Neural cell (in vitro differentiated cells): ENCODE data around the gene SRC. TPM values are rescaled to one million over a fixed set of nuclear protein-coding genes. Genes with fewer than 3 reads are reported as not detected.

Experiments used
- H2AFZ ChIP-seq: fragments of 200-600, 300-800 bp; sonication (generic), shearing (Covaris generic); 2 replicates; pipeline ENCODE4 v1.6.0; 2014; ENCODE audit warnings: low read depth, mild to moderate bottlenecking, antibody characterized with exemption, low read length, moderate library complexity
- H3F3A ChIP-seq: fragments of 200-600 bp; shearing (Covaris generic); 2 replicates; pipeline ENCODE4 v1.6.1; 2016; ENCODE audit warnings: mild to moderate bottlenecking, moderate library complexity, mixed read lengths, antibody characterized with exemption, low read length; ENCODE audit not compliant: insufficient read depth, poor library complexity, severe bottlenecking
- H3K27ac ChIP-seq: fragments of 200-600, 300-800 bp; sonication (generic), shearing (Covaris generic); 2 replicates; pipeline ENCODE4 v1.5.1; 2014; ENCODE audit warnings: mild to moderate bottlenecking, low read length, moderate library complexity
- H3K27me3 ChIP-seq: fragments of 300-800, 200-600 bp; sonication (generic), shearing (Covaris generic); 2 replicates; pipeline ENCODE4 v1.6.0; 2014; ENCODE audit warnings: mild to moderate bottlenecking, low read depth, low read length, moderate library complexity; ENCODE audit not compliant: insufficient read depth
- H3K36me3 ChIP-seq: fragments of 300-800, 200-600 bp; sonication (generic), shearing (Covaris generic); 2 replicates; pipeline ENCODE4 v1.5.1; 2014; ENCODE audit warnings: mild to moderate bottlenecking, antibody characterized with exemption, low read length, moderate library complexity; ENCODE audit not compliant: insufficient read depth
- H3K4me2 ChIP-seq: fragments of 300-800, 200-600 bp; sonication (generic), shearing (Covaris generic); 2 replicates; pipeline ENCODE4 v1.6.0; 2014; ENCODE audit warnings: mild to moderate bottlenecking, low read length
- H3K4me3 ChIP-seq: fragments of 300-800, 200-600 bp; sonication (generic), shearing (Covaris generic); 2 replicates; pipeline ENCODE4 v1.5.1; 2014; ENCODE audit warnings: mild to moderate bottlenecking, low read length, moderate library complexity
- H3K79me2 ChIP-seq: fragments of 200-600 bp; shearing (Covaris generic); replicated peaks from 2 replicates; pipeline ENCODE4 v1.6.0; 2014; ENCODE audit warnings: mild to moderate bottlenecking, low read length, moderate library complexity; ENCODE audit not compliant: insufficient read depth
- H3K9ac ChIP-seq: fragments of 300-800, 200-600 bp; sonication (generic), shearing (Covaris generic); 2 replicates; pipeline ENCODE4 v1.6.1; 2016; ENCODE audit warnings: mild to moderate bottlenecking, low read length, mixed read lengths
- H3K9me2 ChIP-seq: fragments of 200-600 bp; shearing (Covaris generic); 2 replicates; pipeline ENCODE4 v1.6.1; 2016; ENCODE audit warnings: mild to moderate bottlenecking, low read length, mixed read lengths; ENCODE audit not compliant: insufficient read depth
- H3K9me3 ChIP-seq: fragments of 200-600, 300-800 bp; sonication (generic), shearing (Covaris generic); 2 replicates; pipeline ENCODE4 v1.6.1; 2016; ENCODE audit warnings: mild to moderate bottlenecking, mixed run types, low read length, moderate library complexity, mixed read lengths
- H4K20me1 ChIP-seq: fragments of 200-600 bp; shearing (Covaris generic); 2 replicates; pipeline ENCODE4 v1.6.1; 2016; ENCODE audit warnings: mild to moderate bottlenecking, mixed run types; ENCODE audit not compliant: insufficient read depth
- CTCF ChIP-seq: fragments of 450-650 bp; IDR thresholded peaks from 2 replicates; pipeline ENCODE4 v1.5.1; 2014; ENCODE audit warnings: antibody characterized with exemption, mild to moderate bottlenecking, moderate library complexity; ENCODE audit not compliant: poor library complexity, severe bottlenecking
- EP300 ChIP-seq: fragments of 450-650 bp; conservative IDR thresholded peaks from 2 replicates; pipeline ENCODE4 v1.6.1; 2014; ENCODE audit warnings: antibody characterized with exemption, mild to moderate bottlenecking, moderate library complexity; ENCODE audit not compliant: poor library complexity, severe bottlenecking
- EZH2 ChIP-seq: fragments of 200-600, 300-800 bp; shearing (Covaris generic), sonication (generic); IDR thresholded peaks from 2 replicates; pipeline ENCODE4 v1.6.1; 2014; ENCODE audit warnings: antibody characterized with exemption, low read length, borderline replicate concordance, mild to moderate bottlenecking; ENCODE audit not compliant: insufficient read depth, poor library complexity, severe bottlenecking
- MXI1 ChIP-seq: fragments of 450-650 bp; conservative IDR thresholded peaks from 2 replicates; pipeline ENCODE4 v1.6.1; 2014; ENCODE audit warnings: antibody characterized with exemption, mild to moderate bottlenecking; ENCODE audit not compliant: poor library complexity, severe bottlenecking
- POLR2AphosphoS5 ChIP-seq: IDR thresholded peaks from 2 replicates; pipeline ENCODE4 v1.6.1; 2012
- RAD21 ChIP-seq: fragments of 450-650 bp; conservative IDR thresholded peaks from 2 replicates; pipeline ENCODE4 v1.6.1; 2014; ENCODE audit warnings: antibody characterized with exemption, mild to moderate bottlenecking, moderate library complexity
- REST ChIP-seq: IDR thresholded peaks from 2 replicates; pipeline ENCODE4 v1.6.1; 2012; ENCODE audit warnings: borderline replicate concordance
- SMC3 ChIP-seq: fragments of 450-650 bp; conservative IDR thresholded peaks from 2 replicates; pipeline ENCODE4 v1.6.1; 2014; ENCODE audit warnings: antibody characterized with exemption, mild to moderate bottlenecking, moderate library complexity; ENCODE audit not compliant: poor library complexity
- TAF1 ChIP-seq: IDR thresholded peaks from 2 replicates; pipeline ENCODE4 v1.6.1; 2012; ENCODE audit warnings: low read depth
- polyA plus RNA-seq: library from polyadenylated mRNA; depleted of rRNA; stranded (reverse); fragments of >200 nt; gene quantifications from 2 replicates; pipeline ENCODE4 v1.2.3, GENCODE V29; 2014

The SRC gene
- polyA plus RNA-seq, 1 donor from 2014 or later: 39.0 TPM

- H3K36me3 ChIP-seq: peaks cover 4% of the 10 kb centered on the region
Observed at GRCh38 chr20:37404461-37404890, 58.5 kb downstream of the SRC start.

GRCh38 chr20:37405351-37405897 is 59.5 kb downstream of the SRC start:
- H3K9me3 ChIP-seq: no peaks in the 10 kb centered on the region
- H3K79me2 ChIP-seq: no peaks in the 10 kb centered on the region
- no peak overlapping the region for H3K9ac ChIP-seq
- TF ChIP-seq REST (no peak), EZH2 (no peak), CTCF (no peak), SMC3 (no peak), MXI1 (no peak), TAF1 (no peak), RAD21 (no peak), EP300 (no peak), POLR2AphosphoS5 (no peak)
- H3K27me3 ChIP-seq: no peaks in the 10 kb centered on the region
- no peaks in the 10 kb centered on the region for H3K9me2 ChIP-seq
- H2AFZ ChIP-seq: no peak overlapping the region
- no peak overlapping the region for H3K4me3 ChIP-seq
- no peaks in the 10 kb centered on the region for H4K20me1 ChIP-seq
- peaks cover 4% of the 10 kb centered on the region for H3K36me3 ChIP-seq
- no peak overlapping the region for H3K27ac ChIP-seq
- no peak overlapping the region for H3K4me2 ChIP-seq
- H3F3A ChIP-seq: no peaks in the 10 kb centered on the region

More at GRCh38 chr20:37404461-37404890, 58.5 kb downstream of the SRC start:
- H3K9me3 ChIP-seq: no peaks in the 10 kb centered on the region
- H3K4me2 ChIP-seq: no peak overlapping the region
- no peak overlapping the region for H2AFZ ChIP-seq
- no peak overlapping the region for H3K4me3 ChIP-seq
- H3K9ac ChIP-seq: no peak overlapping the region
- TF ChIP-seq CTCF (no peak), SMC3 (no peak), RAD21 (no peak)
- H3K9me2 ChIP-seq: no peaks in the 10 kb centered on the region
- no peaks in the 10 kb centered on the region for H3K27me3 ChIP-seq
- H3K79me2 ChIP-seq: no peaks in the 10 kb centered on the region
- no peaks in the 10 kb centered on the region for H3F3A ChIP-seq
- no peaks in the 10 kb centered on the region for H4K20me1 ChIP-seq
- no peak overlapping the region for H3K27ac ChIP-seq
